HCT116 (cell line): ENCODE data around the gene TNP1. TPM values are rescaled to one million over a fixed set of nuclear protein-coding genes. Genes with fewer than 3 reads are reported as not detected.

Experiments used
- ATAC-seq: fragments of 200-7000 bp; cut with Tn5 transposase; 2 replicates; pipeline ENCODE4 v1.9.1; 2020; ENCODE audit warnings: mild to moderate bottlenecking, moderate library complexity
- BruUV-seq: library from RNA; stranded (reverse); fragments of 400-500 nt; replicated peaks from 2 replicates; lab custom pipeline; 2021; lab: Mats Ljungman, UMichigan
- CTCF ChIA-PET: fragments of 300-600 bp; sonication (Branson Sonifier 250); formaldehyde crosslinking; loops from one replicate; lab custom pipeline; 2021; ENCODE audit warnings: antibody characterized with exemption; lab: Charles Lee
- POLR2A ChIA-PET: fragments of 300-600, 350-600 bp; sonication (Branson Sonifier 250); formaldehyde crosslinking; loops from one replicate; lab custom pipeline; 2021; ENCODE audit warnings: antibody characterized with exemption; lab: Charles Lee
- RAD21 ChIA-PET, 2 experiments: fragments of 300-600 bp; sonication (Branson Sonifier 250); formaldehyde crosslinking; loops; one replicate each; lab custom pipeline; 2023; ENCODE audit warnings: low total read pairs in 2 of 2; ENCODE audit not compliant: uncharacterized antibody in 2 of 2, unreplicated experiment in 2 of 2, low non-redundant PET in 1 of 2; lab: Charles Lee
- DNase-seq: peaks from one replicate; pipeline ENCODE4 v3.0.0-alpha.2; 2010; ENCODE audit warnings: low read depth, low spot score
- H2AFZ ChIP-seq: fragments of 200-600 bp; shearing (Covaris generic), sonication (generic); 2 replicates; pipeline ENCODE4 v1.6.1; 2017; ENCODE audit warnings: low read depth, mixed run types, mixed read lengths, antibody characterized with exemption, low read length; ENCODE audit not compliant: poor library complexity, severe bottlenecking
- H3K27ac ChIP-seq: 2 replicates; pipeline ENCODE4 v1.5.1; 2012; ENCODE audit warnings: low read depth, low read length
- H3K27me3 ChIP-seq: fragments of 200-600 bp; sonication (generic); 2 replicates; pipeline ENCODE4 v1.6.1; 2016; ENCODE audit warnings: mixed run types, low read length, mixed read lengths; ENCODE audit not compliant: insufficient read depth
- H3K36me3 ChIP-seq, 2 experiments: fragments of 200-500 bp in 1 of 2; fragments of 200-600 bp in 1 of 2; sonication (Bioruptor generic) in 1 of 2; sonication (generic) in 1 of 2; 2 replicates each; pipeline versions ENCODE4 v1.5.1 to v1.6.1; 2014 to 2016; ENCODE audit warnings: low read length in 2 of 2, inconsistent platforms in 1 of 2, mixed read lengths in 1 of 2, mixed run types in 1 of 2; ENCODE audit not compliant: insufficient read depth in 2 of 2, control insufficient read depth in 1 of 2
- H3K4me1 ChIP-seq, 2 experiments: fragments of 200-600 bp in 1 of 2; sonication (generic) in 1 of 2; 2 replicates each; pipeline versions ENCODE4 v1.5.1 to v1.6.1; 2012 to 2017; ENCODE audit warnings: low read length in 2 of 2, inconsistent platforms in 1 of 2, mild to moderate bottlenecking in 1 of 2, mixed read lengths in 1 of 2, mixed run types in 1 of 2, moderate library complexity in 1 of 2; ENCODE audit not compliant: insufficient read depth in 2 of 2, control insufficient read depth in 1 of 2
- H3K4me2 ChIP-seq: fragments of 200-600 bp; sonication (generic); 2 replicates; pipeline ENCODE4 v1.6.1; 2017; ENCODE audit warnings: mixed run types, low read length, mixed read lengths
- H3K4me3 ChIP-seq, 2 experiments: fragments of 200-600 bp in 1 of 2; sonication (generic) in 1 of 2; replicated peaks in 1 of 2; 2 replicates each; pipeline ENCODE4 v1.5.1; 2011 to 2016; ENCODE audit warnings: low read length in 2 of 2, control low read depth in 1 of 2, low read depth in 1 of 2, mild to moderate bottlenecking in 1 of 2, mixed read lengths in 1 of 2, mixed run types in 1 of 2
- H3K79me2 ChIP-seq: fragments of 200-600 bp; sonication (generic); 2 replicates; pipeline ENCODE4 v1.6.1; 2017; ENCODE audit warnings: mild to moderate bottlenecking, mixed run types, low read length, moderate library complexity, mixed read lengths; ENCODE audit not compliant: insufficient read depth
- H3K9ac ChIP-seq: fragments of 200-600 bp; sonication (generic); 2 replicates; pipeline ENCODE4 v1.6.1; 2016; ENCODE audit warnings: low read length, mixed read lengths
- H3K9me2 ChIP-seq: fragments of 200-600 bp; sonication (generic), shearing (Covaris generic); 2 replicates; pipeline ENCODE4 v1.6.1; 2017; ENCODE audit warnings: mixed run types, mild to moderate bottlenecking, moderate library complexity; ENCODE audit not compliant: insufficient read depth
- H3K9me3 ChIP-seq, 2 experiments: fragments of 200-500 bp in 1 of 2; fragments of 200-600 bp in 1 of 2; sonication (Bioruptor generic) in 1 of 2; sonication (generic) in 1 of 2; 2 replicates each; pipeline ENCODE4 v1.6.1; 2014 to 2017; ENCODE audit warnings: low read length in 2 of 2, mixed read lengths in 2 of 2, inconsistent platforms in 1 of 2, low read depth in 1 of 2, mild to moderate bottlenecking in 1 of 2, mixed run types in 1 of 2, moderate library complexity in 1 of 2; ENCODE audit not compliant: control insufficient read depth in 1 of 2, insufficient read depth in 1 of 2
- H4K20me1 ChIP-seq: fragments of 200-600 bp; sonication (generic), shearing (Covaris generic); 2 replicates; pipeline ENCODE4 v1.6.1; 2017; ENCODE audit warnings: mixed run types, mild to moderate bottlenecking, moderate library complexity; ENCODE audit not compliant: insufficient read depth
- CBX3 ChIP-seq: IDR thresholded peaks from 2 replicates; pipeline ENCODE4 v1.6.1; 2012; ENCODE audit warnings: low read depth
- EZH2 ChIP-seq: fragments of 200-600 bp; sonication (generic); IDR thresholded peaks from 2 replicates; pipeline ENCODE4 v1.6.1; 2017; ENCODE audit warnings: antibody characterized with exemption, mixed run types
- EZH2phosphoT487 ChIP-seq: fragments of 200-600 bp; IDR thresholded peaks from 2 replicates; pipeline ENCODE4 v1.6.1; 2018; ENCODE audit warnings: antibody characterized with exemption, borderline replicate concordance
- POLR2AphosphoS5 ChIP-seq: IDR thresholded peaks from 2 replicates; pipeline ENCODE4 v1.6.1; 2011; ENCODE audit warnings: mild to moderate bottlenecking, low read depth, low read length, moderate library complexity
- RAD21 ChIP-seq: IDR thresholded peaks from 2 replicates; pipeline ENCODE4 v1.6.1; 2012; ENCODE audit warnings: low read depth, mild to moderate bottlenecking
- SIN3A ChIP-seq: IDR thresholded peaks from 2 replicates; pipeline ENCODE4 v1.6.1; 2012; ENCODE audit warnings: low read depth
- SRF ChIP-seq: IDR thresholded peaks from 2 replicates; pipeline ENCODE4 v1.6.1; 2012; ENCODE audit warnings: low read depth
- TCF7L2 ChIP-seq: IDR thresholded peaks from 2 replicates; pipeline ENCODE4 v1.7.0; 2011; ENCODE audit warnings: borderline replicate concordance, inconsistent platforms; ENCODE audit not compliant: insufficient read depth, insufficient read length; ENCODE audit errors: extremely low read depth
- YY1 ChIP-seq: IDR thresholded peaks from 2 replicates; pipeline ENCODE4 v1.6.1; 2011; ENCODE audit warnings: low read length, low read depth, moderate library complexity, mild to moderate bottlenecking; ENCODE audit not compliant: insufficient replicate concordance; ENCODE audit errors: extremely low read depth
- intact Hi-C: fragments of 100-400 bp; cut with micrococcal nuclease; formaldehyde crosslinking; loops from 2 replicates; pipeline ENCODE4 v1.10.0; 2022
- total RNA-seq: library from RNA; stranded (reverse); gene quantifications from one replicate; pipeline ENCODE4 v1.2.1, GENCODE V29; 2021; ENCODE audit not compliant: unreplicated experiment
- TF ChIP-seq, protein P1 (sequence below): IDR thresholded peaks from 2 replicates; pipeline ENCODE4 v1.6.1; 2012; ENCODE audit warnings: low read depth
- TF ChIP-seq, protein P2 (sequence below), 3 experiments: fragments of 200-600 bp in 1 of 3; sonication (generic) in 1 of 3; IDR thresholded peaks in 2 of 3; conservative IDR thresholded peaks in 1 of 3; 2 replicates each; pipeline ENCODE4 v1.5.1; 2012 to 2017; ENCODE audit warnings: low read depth in 2 of 3, low read length in 2 of 3, antibody characterized with exemption in 1 of 3, borderline replicate concordance in 1 of 3, control low read depth in 1 of 3, mild to moderate bottlenecking in 1 of 3, mixed read lengths in 1 of 3, mixed run types in 1 of 3, moderate library complexity in 1 of 3; ENCODE audit not compliant: insufficient read depth in 1 of 3
- TF ChIP-seq, protein P3 (sequence below): IDR thresholded peaks from 2 replicates; pipeline ENCODE4 v1.6.1; 2011; ENCODE audit warnings: mild to moderate bottlenecking, low read length, moderate library complexity; ENCODE audit not compliant: insufficient replicate concordance; ENCODE audit errors: extremely low read depth

Gene TNP1
- total RNA-seq, 1 experiment from 2014 or later: not detected

DNA sequence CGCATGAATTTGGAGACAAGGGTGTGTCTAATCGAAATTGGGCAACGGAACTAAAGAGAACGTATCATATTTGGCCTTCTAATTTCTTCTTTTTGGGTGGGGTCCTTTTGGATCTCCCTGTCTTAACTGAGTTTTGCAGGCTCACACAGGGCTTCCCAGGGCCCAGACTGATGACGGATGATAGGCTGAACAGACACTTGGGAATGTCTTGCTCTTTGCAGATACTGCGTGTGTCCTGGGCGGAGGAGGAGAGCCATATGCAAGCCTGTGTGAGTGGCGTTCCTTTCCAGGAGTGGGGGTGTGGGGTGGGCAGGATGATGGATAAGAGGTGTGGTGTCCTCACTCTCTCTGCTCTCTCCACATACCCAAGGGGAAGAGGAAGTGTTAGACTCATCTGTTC lies 40.1 kb downstream of the TNP1 start (continued):
- TF ChIP-seq TCF7L2: no peak
- TF ChIP-seq RAD21: no peak
- no peak for TF ChIP-seq EZH2phosphoT487
- no peak for TF ChIP-seq SRF
- TF ChIP-seq, protein P1, sequence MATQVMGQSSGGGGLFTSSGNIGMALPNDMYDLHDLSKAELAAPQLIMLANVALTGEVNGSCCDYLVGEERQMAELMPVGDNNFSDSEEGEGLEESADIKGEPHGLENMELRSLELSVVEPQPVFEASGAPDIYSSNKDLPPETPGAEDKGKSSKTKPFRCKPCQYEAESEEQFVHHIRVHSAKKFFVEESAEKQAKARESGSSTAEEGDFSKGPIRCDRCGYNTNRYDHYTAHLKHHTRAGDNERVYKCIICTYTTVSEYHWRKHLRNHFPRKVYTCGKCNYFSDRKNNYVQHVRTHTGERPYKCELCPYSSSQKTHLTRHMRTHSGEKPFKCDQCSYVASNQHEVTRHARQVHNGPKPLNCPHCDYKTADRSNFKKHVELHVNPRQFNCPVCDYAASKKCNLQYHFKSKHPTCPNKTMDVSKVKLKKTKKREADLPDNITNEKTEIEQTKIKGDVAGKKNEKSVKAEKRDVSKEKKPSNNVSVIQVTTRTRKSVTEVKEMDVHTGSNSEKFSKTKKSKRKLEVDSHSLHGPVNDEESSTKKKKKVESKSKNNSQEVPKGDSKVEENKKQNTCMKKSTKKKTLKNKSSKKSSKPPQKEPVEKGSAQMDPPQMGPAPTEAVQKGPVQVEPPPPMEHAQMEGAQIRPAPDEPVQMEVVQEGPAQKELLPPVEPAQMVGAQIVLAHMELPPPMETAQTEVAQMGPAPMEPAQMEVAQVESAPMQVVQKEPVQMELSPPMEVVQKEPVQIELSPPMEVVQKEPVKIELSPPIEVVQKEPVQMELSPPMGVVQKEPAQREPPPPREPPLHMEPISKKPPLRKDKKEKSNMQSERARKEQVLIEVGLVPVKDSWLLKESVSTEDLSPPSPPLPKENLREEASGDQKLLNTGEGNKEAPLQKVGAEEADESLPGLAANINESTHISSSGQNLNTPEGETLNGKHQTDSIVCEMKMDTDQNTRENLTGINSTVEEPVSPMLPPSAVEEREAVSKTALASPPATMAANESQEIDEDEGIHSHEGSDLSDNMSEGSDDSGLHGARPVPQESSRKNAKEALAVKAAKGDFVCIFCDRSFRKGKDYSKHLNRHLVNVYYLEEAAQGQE: no peak
- no peak for TF ChIP-seq EZH2

DNA sequence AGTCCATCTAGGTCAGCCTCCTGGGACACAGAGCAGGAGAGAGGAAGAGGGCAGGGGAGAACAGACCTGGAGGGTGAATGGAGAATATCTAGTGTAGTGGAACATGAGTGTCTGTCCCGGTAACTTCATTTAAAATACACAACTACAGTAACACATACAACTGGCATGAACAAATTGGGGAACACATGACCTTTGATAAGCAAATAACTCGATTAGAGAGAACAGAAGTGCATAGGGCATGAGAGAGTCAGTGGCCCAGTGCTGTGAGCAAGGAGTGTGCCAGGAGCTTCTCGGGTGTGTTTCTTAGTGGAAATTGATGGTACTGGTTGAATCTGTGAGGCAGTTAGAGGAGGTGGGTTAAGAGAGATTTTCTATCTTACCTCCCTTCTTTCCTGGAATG lies 40.8 kb downstream of the TNP1 start:
- RAD21 ChIA-PET: no interaction called here
- Histone ChIP-seq H3K4me1 (no peaks in the 10 kb centered on the region), H2AFZ (no peak overlapping the region), H3K4me2 (no peak overlapping the region), H3K9ac (no peak overlapping the region), H3K27ac (no peak overlapping the region), H3K9me2 (no peaks in the 10 kb centered on the region), H3K36me3 (no peaks in the 10 kb centered on the region), H3K4me3 (no peak overlapping the region), H3K79me2 (no peaks in the 10 kb centered on the region), H4K20me1 (no peaks in the 10 kb centered on the region), H3K9me3 (no peaks in the 10 kb centered on the region), H3K27me3 (peaks cover 56% of the 10 kb centered on the region)
- no TSS peak for BruUV-seq
- DNase-seq (no peak), ATAC-seq (no peak)
- intact Hi-C loops: no loop called here
- POLR2A ChIA-PET: no interaction called here
- CTCF ChIA-PET: no interaction called here
- no peak for TF ChIP-seq CBX3
- TF ChIP-seq, protein P2, sequence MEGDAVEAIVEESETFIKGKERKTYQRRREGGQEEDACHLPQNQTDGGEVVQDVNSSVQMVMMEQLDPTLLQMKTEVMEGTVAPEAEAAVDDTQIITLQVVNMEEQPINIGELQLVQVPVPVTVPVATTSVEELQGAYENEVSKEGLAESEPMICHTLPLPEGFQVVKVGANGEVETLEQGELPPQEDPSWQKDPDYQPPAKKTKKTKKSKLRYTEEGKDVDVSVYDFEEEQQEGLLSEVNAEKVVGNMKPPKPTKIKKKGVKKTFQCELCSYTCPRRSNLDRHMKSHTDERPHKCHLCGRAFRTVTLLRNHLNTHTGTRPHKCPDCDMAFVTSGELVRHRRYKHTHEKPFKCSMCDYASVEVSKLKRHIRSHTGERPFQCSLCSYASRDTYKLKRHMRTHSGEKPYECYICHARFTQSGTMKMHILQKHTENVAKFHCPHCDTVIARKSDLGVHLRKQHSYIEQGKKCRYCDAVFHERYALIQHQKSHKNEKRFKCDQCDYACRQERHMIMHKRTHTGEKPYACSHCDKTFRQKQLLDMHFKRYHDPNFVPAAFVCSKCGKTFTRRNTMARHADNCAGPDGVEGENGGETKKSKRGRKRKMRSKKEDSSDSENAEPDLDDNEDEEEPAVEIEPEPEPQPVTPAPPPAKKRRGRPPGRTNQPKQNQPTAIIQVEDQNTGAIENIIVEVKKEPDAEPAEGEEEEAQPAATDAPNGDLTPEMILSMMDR (IDR thresholded peaks at IDR 0.05 in 2 of 3, conservative IDR thresholded peaks at IDR 0.05 in 1 of 3; ENCODE audit: borderline replicate concordance in 1 of 3, insufficient read depth in 1 of 3, low read depth in 2 of 3, low read length in 2 of 3): no peak
- no peak for TF ChIP-seq YY1
- TF ChIP-seq POLR2AphosphoS5: no peak
- no peak for TF ChIP-seq SIN3A
- no peak for TF ChIP-seq SRF
- TF ChIP-seq RAD21: no peak
- TF ChIP-seq, protein P1: no peak
- TF ChIP-seq TCF7L2: no peak
- TF ChIP-seq EZH2: no peak
- TF ChIP-seq, protein P3, sequence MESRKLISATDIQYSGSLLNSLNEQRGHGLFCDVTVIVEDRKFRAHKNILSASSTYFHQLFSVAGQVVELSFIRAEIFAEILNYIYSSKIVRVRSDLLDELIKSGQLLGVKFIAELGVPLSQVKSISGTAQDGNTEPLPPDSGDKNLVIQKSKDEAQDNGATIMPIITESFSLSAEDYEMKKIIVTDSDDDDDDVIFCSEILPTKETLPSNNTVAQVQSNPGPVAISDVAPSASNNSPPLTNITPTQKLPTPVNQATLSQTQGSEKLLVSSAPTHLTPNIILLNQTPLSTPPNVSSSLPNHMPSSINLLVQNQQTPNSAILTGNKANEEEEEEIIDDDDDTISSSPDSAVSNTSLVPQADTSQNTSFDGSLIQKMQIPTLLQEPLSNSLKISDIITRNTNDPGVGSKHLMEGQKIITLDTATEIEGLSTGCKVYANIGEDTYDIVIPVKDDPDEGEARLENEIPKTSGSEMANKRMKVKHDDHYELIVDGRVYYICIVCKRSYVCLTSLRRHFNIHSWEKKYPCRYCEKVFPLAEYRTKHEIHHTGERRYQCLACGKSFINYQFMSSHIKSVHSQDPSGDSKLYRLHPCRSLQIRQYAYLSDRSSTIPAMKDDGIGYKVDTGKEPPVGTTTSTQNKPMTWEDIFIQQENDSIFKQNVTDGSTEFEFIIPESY: no peak
